Suprapubic skin (tissue), 3 donors: ENCODE measurements around the gene PRDX2.

ENCODE experiments used
- CTCF ChIP-seq, 2 donors: fragments of 200-600 bp in 1 of 2; fragments of 450-650 bp in 1 of 2; sonication (generic) in 1 of 2; IDR thresholded peaks; one replicate each; pipeline ENCODE4 v1.5.1; 2016 to 2019; ENCODE audit warnings: antibody characterized with exemption in 2 of 2, mild to moderate bottlenecking in 1 of 2, moderate library complexity in 1 of 2
- EP300 ChIP-seq: sonication (generic); formaldehyde crosslinking; IDR thresholded peaks from one replicate; pipeline ENCODE4 v1.6.1; 2017; ENCODE audit warnings: antibody characterized with exemption

GRCh38 chr19:12836529-12836863 is 34.9 kb upstream of the PRDX2 start:
- TF ChIP-seq CTCF (IDR thresholded peaks at IDR 0.05) (no peak), EP300 (no peak)
